Fibroblast of skin of scalp (primary cell): ENCODE results near the gene STIP1.
"Not testable (repeated sequence)": the region's sequence is repeated elsewhere in the genome, so short reads cannot be mapped to it uniquely, and the experiment has no call there.

ENCODE experiments used
- DNase-seq: peaks from one replicate; pipeline ENCODE4 v3.0.0-alpha.2; 2013

STIP1 gene

GRCh38 chr11:64157631-64158394, 28.2 kb upstream of the STIP1 start:
- no peak for DNase-seq

GRCh38 chr11:64161037-64161436, 24.9 kb upstream of the STIP1 start:
- no peak for DNase-seq

- DNase-seq: not testable (repeated sequence)
Measured at GRCh38 chr11:64162769-64163168, 23.2 kb upstream of the STIP1 start.

GRCh38 chr11:64163951-64164350, 22.0 kb upstream of the STIP1 start:
- DNase-seq: no peak

GRCh38 chr11:64164392-64165312, 21.3 kb upstream of the STIP1 start:
- no peak for DNase-seq

GRCh38 chr11:64165481-64165841, 20.5 kb upstream of the STIP1 start:
- DNase-seq: no peak

GRCh38 chr11:64165842-64166635, 19.9 kb upstream of the STIP1 start, which contains the start of gene MACROD1:
MACROD1 (minus strand) TSS chr11:64166113; CDS start chr11:64165994, 119 bp downstream.
- peak; percentile 85 for DNase-seq

GRCh38 chr11:64170419-64170818, 15.6 kb upstream of the STIP1 start:
- no peak for DNase-seq

- DNase-seq: no peak
Measured at GRCh38 chr11:64173616-64174355, 12.2 kb upstream of the STIP1 start.

- no peak for DNase-seq
Measured at GRCh38 chr11:64176751-64177150, 9.2 kb upstream of the STIP1 start.

- DNase-seq: no peak
Measured at GRCh38 chr11:64178203-64178602, 7.8 kb upstream of the STIP1 start.

GRCh38 chr11:64178951-64179639, 6.9 kb upstream of the STIP1 start:
- no peak for DNase-seq

- no peak for DNase-seq
Measured at GRCh38 chr11:64180891-64181290, 5.1 kb upstream of the STIP1 start.

GRCh38 chr11:64181506-64182411, 4.2 kb upstream of the STIP1 start:
- peak; percentile 92 for DNase-seq

- DNase-seq: no peak
Measured at GRCh38 chr11:64183890-64184289, 2.1 kb upstream of the STIP1 start.

- DNase-seq: peak; percentile 83
Measured at GRCh38 chr11:64185175-64185692, 737 bp upstream of the STIP1 start.

- no peak for DNase-seq
Measured at GRCh38 chr11:64186492-64187165, 658 bp downstream of the STIP1 start.

- no peak for DNase-seq
Measured at GRCh38 chr11:64192434-64192833, 6.5 kb downstream of the STIP1 start.

GRCh38 chr11:64196626-64197025, 10.7 kb downstream of the STIP1 start:
- no peak for DNase-seq
